HG03571 (cell line): Measurements from ENCODE around the gene HDAC4.

Source experiments
- ATAC-seq: cut with Tn5 transposase; IDR thresholded peaks from one replicate; pipeline ENCODE4 v1.9.1; 2021; ENCODE audit not compliant: unreplicated experiment

HDAC4 gene

GRCh38 chr2:239299218-239299939 lies 101.4 kb downstream of the HDAC4 start:
- ATAC-seq: no peak

DNA sequence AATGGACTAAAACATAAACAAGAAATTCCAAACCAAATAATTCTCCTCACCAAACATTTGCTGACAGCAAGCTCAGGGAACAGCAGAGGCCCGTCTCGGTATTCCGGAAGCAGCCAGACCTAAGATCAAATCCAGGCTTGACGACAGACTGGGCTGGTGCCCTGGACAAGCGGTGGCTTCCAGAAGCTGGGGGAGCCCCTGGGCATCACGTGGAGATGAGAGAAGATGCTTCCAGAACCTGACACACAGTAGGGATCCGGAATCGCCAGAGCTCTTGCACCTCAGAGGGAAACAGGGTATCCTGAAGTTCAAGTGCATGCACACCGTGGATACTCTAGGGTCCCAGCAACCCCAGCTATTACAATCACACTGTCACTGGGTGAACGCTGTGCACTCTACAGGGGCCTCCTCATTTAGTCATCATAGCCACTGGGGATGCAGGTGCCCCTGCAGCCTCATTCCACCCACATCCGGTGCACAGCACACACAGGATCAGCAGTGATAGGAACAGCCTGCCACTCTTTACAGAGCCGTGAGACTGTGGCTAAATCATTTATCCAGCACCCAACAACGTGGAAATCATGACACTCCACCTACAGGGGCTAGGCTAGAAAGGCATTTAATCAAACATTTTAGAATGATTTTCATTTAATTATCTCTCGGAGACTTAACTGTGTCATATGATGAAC lies 102.6 kb downstream of the HDAC4 start:
- no peak for ATAC-seq

GRCh38 chr2:239297142-239298004 lies 103.4 kb downstream of the HDAC4 start:
- ATAC-seq: no peak

DNA sequence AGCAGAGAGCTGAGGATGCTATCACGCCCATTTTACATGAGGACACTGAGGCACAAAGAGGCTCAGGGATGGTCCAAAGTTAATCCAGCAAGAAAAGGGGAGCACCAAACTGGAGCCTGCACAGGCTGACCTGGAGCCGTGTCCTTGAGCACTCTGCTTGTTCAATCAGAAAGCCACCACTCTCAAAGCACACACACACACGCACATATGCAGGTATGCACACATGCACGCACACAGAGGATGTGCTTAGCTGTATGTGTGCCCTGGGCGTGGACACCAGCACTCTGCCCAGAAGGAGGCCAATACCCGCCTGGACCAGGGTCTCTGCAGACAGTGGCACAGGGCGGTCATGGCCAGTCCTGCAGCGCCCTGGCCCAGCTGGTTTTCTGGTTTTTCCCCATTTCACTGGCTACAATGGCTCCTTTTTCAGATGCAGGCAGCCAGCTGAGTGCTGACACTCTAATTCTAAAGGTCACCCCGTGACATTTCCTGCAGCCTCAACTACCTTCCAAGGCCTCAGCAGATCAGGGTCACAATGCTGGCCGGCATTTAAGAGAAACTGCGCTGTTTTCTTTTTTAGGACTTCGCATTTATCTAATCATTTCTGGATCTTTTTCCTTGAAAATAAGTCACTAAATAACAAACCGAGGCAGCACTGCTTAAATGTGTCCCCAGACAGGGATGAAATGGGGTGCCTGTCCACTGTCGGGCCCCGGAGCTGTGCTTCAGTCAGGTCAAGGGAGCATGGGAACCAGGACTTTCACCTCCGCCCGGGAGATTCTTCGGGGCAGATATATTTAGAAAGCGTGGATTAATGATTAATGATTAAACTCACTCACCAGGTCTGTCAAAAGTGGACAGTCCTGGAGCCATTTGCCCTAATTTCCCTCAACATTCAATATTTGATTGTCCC lies 104.5 kb downstream of the HDAC4 start:
- no peak for ATAC-seq

DNA sequence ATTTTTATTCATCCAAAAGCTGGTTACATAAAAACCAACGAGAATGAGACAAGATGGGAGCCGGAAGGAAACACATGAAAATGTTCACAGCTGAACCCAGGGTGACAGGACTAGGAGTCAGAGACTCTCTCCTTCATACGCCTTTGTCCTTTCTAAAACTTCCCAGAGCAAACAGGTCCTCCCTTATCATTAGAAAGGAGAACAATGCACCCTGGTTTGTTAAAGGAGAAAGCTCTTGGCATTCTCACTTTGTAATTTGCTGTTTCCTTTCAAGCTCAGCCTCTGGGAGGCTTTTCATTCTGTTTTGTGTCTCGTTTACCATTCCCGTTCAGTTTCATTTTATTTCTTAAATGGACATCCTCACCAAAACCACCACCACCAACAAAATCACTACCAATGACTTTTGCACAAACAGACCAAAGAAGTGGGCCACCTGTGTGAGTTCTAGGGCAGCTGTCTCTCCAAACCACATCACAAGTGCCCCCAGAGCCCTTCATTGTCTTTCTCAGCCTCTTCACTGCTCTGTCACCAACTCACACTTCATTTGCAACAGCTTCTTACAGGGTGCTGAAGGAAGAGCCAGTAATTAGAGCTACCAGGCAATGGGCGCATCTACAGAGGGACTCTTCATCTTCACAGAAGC lies 105.3 kb downstream of the HDAC4 start:
- ATAC-seq: no peak

GRCh38 chr2:239294571-239295054 lies 106.2 kb downstream of the HDAC4 start:
- no peak for ATAC-seq

GRCh38 chr2:239293775-239294430 lies 106.9 kb downstream of the HDAC4 start:
- ATAC-seq: peak; percentile 62

- ATAC-seq: no peak
These were observed 107.7 kb downstream of the HDAC4 start for GRCh38 chr2:239292959-239293774.

- no peak for ATAC-seq
These were observed 108.3 kb downstream of the HDAC4 start for GRCh38 chr2:239292531-239292930.

DNA sequence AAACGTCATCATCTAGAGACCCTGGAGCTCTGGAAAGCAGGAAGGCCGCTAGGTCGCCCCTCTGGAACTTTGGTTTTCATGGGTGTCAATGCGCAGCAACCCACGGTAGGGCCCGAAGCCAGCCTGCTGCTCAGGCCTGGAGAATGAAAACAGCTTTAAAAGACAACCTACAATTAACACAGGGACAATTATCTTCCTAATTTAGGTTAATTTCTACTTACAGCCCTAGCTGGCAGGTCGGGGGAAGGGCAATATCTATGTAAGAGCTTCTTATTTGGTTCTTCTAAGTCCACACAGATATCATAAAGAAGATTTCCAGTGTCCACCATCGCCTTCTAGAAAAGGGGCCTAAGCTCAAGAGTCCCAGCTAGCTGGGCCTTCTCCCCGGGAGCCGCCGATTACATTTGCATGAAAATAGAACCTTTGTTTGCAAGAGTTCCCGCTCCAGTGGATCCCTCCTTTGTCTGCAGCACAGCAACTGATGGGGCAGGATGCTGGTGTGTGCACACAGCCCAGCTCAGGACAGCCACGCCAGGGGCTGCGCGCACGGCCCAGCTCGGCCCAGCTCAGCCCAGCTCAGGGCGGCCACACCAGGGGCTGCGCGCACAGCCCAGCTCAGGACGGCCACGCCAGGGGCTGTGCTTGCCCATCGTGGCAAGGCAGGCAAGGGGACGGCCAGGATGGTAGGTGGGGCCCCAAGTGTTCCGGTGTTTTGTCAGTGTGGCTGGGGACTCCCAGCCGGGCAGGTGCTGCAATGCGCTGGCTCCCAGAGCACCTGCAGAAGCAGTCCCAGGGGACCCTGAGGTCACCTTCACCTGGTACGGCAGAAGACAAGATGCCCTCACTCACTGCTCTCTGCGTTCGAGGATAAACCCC lies 109.1 kb downstream of the HDAC4 start:
- no peak for ATAC-seq

GRCh38 chr2:239290618-239291474 lies 110.0 kb downstream of the HDAC4 start:
- ATAC-seq: no peak

DNA sequence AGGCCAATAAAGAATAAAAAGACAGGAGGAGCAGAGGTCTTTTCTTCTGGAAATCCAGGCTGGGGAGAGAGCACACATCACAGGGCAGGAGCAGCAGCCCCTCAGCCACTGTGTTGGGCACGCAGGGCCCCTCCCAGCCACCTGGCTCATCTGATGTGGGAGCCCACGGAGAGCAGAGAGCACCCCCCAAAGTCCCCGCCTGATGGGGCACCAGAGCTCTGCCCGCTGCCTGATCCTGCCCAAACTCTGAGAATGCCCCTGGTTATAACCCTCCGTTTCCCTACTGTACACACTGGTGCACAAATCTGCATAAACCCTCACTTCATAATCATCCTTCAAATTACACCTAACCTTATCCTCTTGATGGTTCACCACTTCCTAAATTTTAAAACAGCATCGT lies 111.3 kb downstream of the HDAC4 start:
- ATAC-seq: no peak

GRCh38 chr2:239288951-239289511 lies 111.8 kb downstream of the HDAC4 start:
- ATAC-seq: peak; percentile 65

DNA sequence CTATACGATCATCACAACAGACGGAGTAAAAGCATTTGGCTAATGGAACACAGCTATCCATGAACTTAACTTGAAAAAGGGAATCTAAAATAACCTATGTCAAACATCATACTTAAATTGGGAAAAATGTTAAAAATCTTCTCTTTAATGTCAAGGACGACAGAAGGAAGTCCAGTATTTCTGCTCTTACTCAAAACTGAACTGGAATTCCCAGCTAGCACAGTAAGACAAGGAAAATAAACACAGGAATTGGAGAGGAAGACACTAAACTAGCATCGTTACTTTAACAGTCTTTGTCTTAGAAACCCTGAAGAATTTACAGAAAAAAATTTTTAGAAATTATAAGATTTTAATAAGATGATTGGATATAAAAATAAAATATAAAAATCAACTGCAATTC lies 112.6 kb downstream of the HDAC4 start:
- no peak for ATAC-seq

GRCh38 chr2:239287461-239287860 lies 113.4 kb downstream of the HDAC4 start:
- ATAC-seq: no peak

DNA sequence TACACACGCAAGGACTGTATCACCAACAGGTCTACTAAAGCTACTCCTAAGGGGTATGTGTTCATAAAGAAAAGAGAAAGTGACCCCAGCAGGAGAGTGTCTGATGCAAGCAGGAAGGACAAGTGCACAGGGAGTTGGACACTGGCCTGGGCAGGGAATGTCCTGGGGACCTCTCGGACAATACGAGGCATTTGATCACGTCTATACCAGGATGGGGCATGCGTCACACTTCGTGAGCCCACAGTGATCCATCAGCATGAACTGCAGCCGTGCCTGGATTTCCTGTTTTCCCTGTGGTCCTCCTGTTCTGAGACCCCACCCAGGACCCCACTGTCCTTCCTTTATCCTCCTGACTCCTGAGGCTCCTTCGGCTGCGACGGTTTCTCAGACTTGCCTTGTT lies 113.9 kb downstream of the HDAC4 start:
- ATAC-seq: no peak

- no peak for ATAC-seq
These were observed 114.9 kb downstream of the HDAC4 start for GRCh38 chr2:239285932-239286230.
